Stimulated activated naive CD8-positive, alpha-beta T cell treated with anti-CD3 and anti-CD28 coated beads, Interleukin-15, Interleukin-2, amounts not matched to agents 100 U/mL and 50 U/mL, for 24 hours (primary cell): ENCODE results near the gene TAF9B.
"Not testable (repeated sequence)": the region's sequence is repeated elsewhere in the genome, so short reads cannot be mapped to it uniquely, and the experiment has no call there.

Experiments used
- ATAC-seq: fragments of 150-1000 bp; cut with Tn5 transposase; one replicate; pipeline ENCODE4 v1.10.0; 2021
- DNase-seq: peaks from one replicate; pipeline ENCODE4 v3.0.0; 2021

TAF9B gene

GRCh38 chrX:78139160-78140123 lies at the start of gene TAF9B:
TSS of gene TAF9B (minus strand) at chrX:78139650. CDS start at chrX:78139611, 39 bp downstream.
- DNase-seq (peak; percentile 83), ATAC-seq (peak; percentile 98)

- ATAC-seq, result no peak
- DNase-seq, result no peak
Measured at GRCh38 chrX:78182881-78183280, 43.4 kb upstream of the TAF9B start.

GRCh38 chrX:78181307-78181706 lies 41.9 kb upstream of the TAF9B start:
- DNase-seq, result no peak
- no peak for ATAC-seq

GRCh38 chrX:78168065-78168464 lies 28.6 kb upstream of the TAF9B start:
- DNase-seq (no peak), ATAC-seq (no peak)

- no peak for ATAC-seq
Measured at GRCh38 chrX:78165425-78165824, 26.0 kb upstream of the TAF9B start.

GRCh38 chrX:78163175-78163574 lies 23.7 kb upstream of the TAF9B start:
- ATAC-seq, DNase-seq: not testable (repeated sequence)

More at GRCh38 chrX:78165425-78165824, 26.0 kb upstream of the TAF9B start:
- DNase-seq, result no peak

- not testable (repeated sequence) for DNase-seq, ATAC-seq
Measured at GRCh38 chrX:78160711-78161110, 21.3 kb upstream of the TAF9B start.

GRCh38 chrX:78157846-78158245 lies 18.4 kb upstream of the TAF9B start:
- ATAC-seq, DNase-seq: not testable (repeated sequence)

GRCh38 chrX:78157373-78157772 lies 17.9 kb upstream of the TAF9B start:
- not testable (repeated sequence) for ATAC-seq, DNase-seq

GRCh38 chrX:78147002-78147540 lies 7.6 kb upstream of the TAF9B start:
- not testable (repeated sequence) for ATAC-seq, DNase-seq

- ATAC-seq, result no peak
- DNase-seq, result no peak
Measured at GRCh38 chrX:78140206-78140605, 756 bp upstream of the TAF9B start.

- DNase-seq, result no peak
- no peak for ATAC-seq
Measured at GRCh38 chrX:78133238-78133960, 6.1 kb downstream of the TAF9B start.

GRCh38 chrX:78131117-78131516 lies 8.3 kb downstream of the TAF9B start:
- ATAC-seq (no peak), DNase-seq (no peak)

- ATAC-seq (no peak), DNase-seq (no peak)
Measured at GRCh38 chrX:78130396-78130795, 9.1 kb downstream of the TAF9B start.

GRCh38 chrX:78129714-78130113 lies 9.7 kb downstream of the TAF9B start:
- DNase-seq (no peak), ATAC-seq (peak; percentile 43)

GRCh38 chrX:78125781-78126180 lies 13.7 kb downstream of the TAF9B start:
- DNase-seq, ATAC-seq: not testable (repeated sequence)

GRCh38 chrX:78125148-78125547 lies 14.3 kb downstream of the TAF9B start:
- ATAC-seq (no peak), DNase-seq (no peak)

GRCh38 chrX:78124307-78124706 lies 15.1 kb downstream of the TAF9B start:
- no peak for DNase-seq
- ATAC-seq, result no peak

- ATAC-seq, result peak; percentile 93
- DNase-seq, result peak; percentile 35
Measured at GRCh38 chrX:78123190-78123589, 16.3 kb downstream of the TAF9B start.

- no peak for DNase-seq
- no peak for ATAC-seq
Measured at GRCh38 chrX:78119521-78120227, 19.8 kb downstream of the TAF9B start.

GRCh38 chrX:78118628-78119027 lies 20.8 kb downstream of the TAF9B start:
- ATAC-seq (no peak), DNase-seq (no peak)

GRCh38 chrX:78116766-78117165 lies 22.7 kb downstream of the TAF9B start:
- DNase-seq (no peak), ATAC-seq (no peak)
